HEK293T (cell line): ENCODE results near the gene RCOR2.

ENCODE experiments used
- CTCF ChIA-PET: fragments of 350-600 bp; formaldehyde crosslinking; extraction: SDS; loops from one replicate; lab custom pipeline; 2021; ENCODE audit warnings: antibody characterized with exemption, inconsistent platforms; lab: Yijun Ruan, JAX
- POLR2A ChIA-PET: fragments of 350-600 bp; formaldehyde crosslinking; extraction: SDS; loops from one replicate; lab custom pipeline; 2020; ENCODE audit warnings: antibody characterized with exemption, inconsistent platforms; lab: Yijun Ruan, JAX
- DNase-seq: peaks from one replicate; pipeline ENCODE4 v3.0.0; 2012; ENCODE audit warnings: mixed read lengths; ENCODE audit errors: extremely low spot score
- ARNT ChIP-seq: fragments of 450-650 bp; IDR thresholded peaks from 2 replicates; pipeline ENCODE4 v1.6.1; 2017; ENCODE audit warnings: mild to moderate bottlenecking
- BHLHE40 ChIP-seq: fragments of 450-650 bp; IDR thresholded peaks from 2 replicates; pipeline ENCODE4 v1.6.1; 2016; ENCODE audit warnings: mild to moderate bottlenecking, moderate library complexity, borderline replicate concordance
- CTBP1 ChIP-seq: fragments of 450-650 bp; IDR thresholded peaks from 2 replicates; pipeline ENCODE4 v1.6.1; 2016; ENCODE audit warnings: borderline replicate concordance
- ELF4 ChIP-seq: fragments of 450-650 bp; IDR thresholded peaks from 2 replicates; pipeline ENCODE4 v1.6.1; 2017; ENCODE audit warnings: antibody characterized with exemption
- FOXA1 ChIP-seq: fragments of 450-650 bp; IDR thresholded peaks from 2 replicates; pipeline ENCODE4 v1.6.1; 2016; ENCODE audit warnings: mild to moderate bottlenecking
- FOXK2 ChIP-seq: fragments of 450-650 bp; IDR thresholded peaks from 2 replicates; pipeline ENCODE4 v1.6.1; 2016; ENCODE audit warnings: mild to moderate bottlenecking
- FOXM1 ChIP-seq: fragments of 450-650 bp; IDR thresholded peaks from 2 replicates; pipeline ENCODE4 v1.6.1; 2017; ENCODE audit warnings: mild to moderate bottlenecking, borderline replicate concordance
- HDGF ChIP-seq: fragments of 450-650 bp; IDR thresholded peaks from 2 replicates; pipeline ENCODE4 v1.6.1; 2017; ENCODE audit warnings: antibody characterized with exemption, borderline replicate concordance
- L3MBTL2 ChIP-seq: fragments of 450-650 bp; conservative IDR thresholded peaks from 2 replicates; pipeline ENCODE4 v1.6.1; 2016; ENCODE audit warnings: mild to moderate bottlenecking
- LEF1 ChIP-seq: fragments of 450-650 bp; IDR thresholded peaks from 2 replicates; pipeline ENCODE4 v1.6.1; 2017; ENCODE audit warnings: mild to moderate bottlenecking, borderline replicate concordance
- NFRKB ChIP-seq: fragments of 450-650 bp; IDR thresholded peaks from 2 replicates; pipeline ENCODE4 v1.6.1; 2016; ENCODE audit warnings: mild to moderate bottlenecking, moderate library complexity
- PKNOX1 ChIP-seq: fragments of 450-650 bp; IDR thresholded peaks from 2 replicates; pipeline ENCODE4 v1.6.1; 2016
- SP1 ChIP-seq: fragments of 450-650 bp; IDR thresholded peaks from 2 replicates; pipeline ENCODE4 v1.6.1; 2017
- SUZ12 ChIP-seq: fragments of 450-650 bp; IDR thresholded peaks from 2 replicates; pipeline ENCODE4 v1.6.1; 2016; ENCODE audit warnings: mild to moderate bottlenecking
- TARDBP ChIP-seq: fragments of 450-650 bp; IDR thresholded peaks from 2 replicates; pipeline ENCODE4 v1.6.1; 2016
- ZNF384 ChIP-seq: fragments of 450-650 bp; IDR thresholded peaks from 2 replicates; pipeline ENCODE4 v1.6.1; 2016

The RCOR2 gene

DNA sequence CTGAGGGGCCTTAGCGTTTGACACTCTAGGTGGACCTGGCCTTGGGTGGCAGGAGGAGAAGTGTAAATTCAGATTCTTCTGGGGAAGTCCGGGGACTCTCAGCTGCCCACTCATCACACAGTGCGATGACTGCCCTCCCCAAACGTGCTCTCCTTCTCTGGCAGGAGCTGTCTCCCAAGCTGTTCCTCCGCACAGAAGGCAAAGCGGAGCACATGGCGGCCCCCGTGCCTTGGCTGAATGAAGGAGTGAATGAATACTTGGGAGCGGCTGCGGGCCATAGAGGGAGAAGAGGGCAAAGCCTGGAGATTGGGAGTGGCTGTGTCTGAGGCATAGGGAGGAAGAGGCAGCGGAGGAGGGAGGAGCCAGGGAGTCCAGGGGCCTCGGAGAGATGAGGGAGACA is 14.9 kb upstream of the RCOR2 start:
- ChIA-PET CTCF (no interaction called here), POLR2A (no interaction called here)
- no peak for TF ChIP-seq FOXK2
- no peak for TF ChIP-seq NFRKB
- TF ChIP-seq CTBP1 = no peak
- TF ChIP-seq ZNF384 = no peak
- TF ChIP-seq ARNT = no peak
- no peak for TF ChIP-seq FOXA1
- TF ChIP-seq ELF4 = no peak
- TF ChIP-seq PKNOX1 = no peak
- no peak for TF ChIP-seq HDGF
- no peak for TF ChIP-seq TARDBP
- TF ChIP-seq L3MBTL2 = no peak
- no peak for TF ChIP-seq SP1
- TF ChIP-seq SUZ12 = no peak
- no peak for TF ChIP-seq FOXM1
- TF ChIP-seq LEF1 = no peak
- TF ChIP-seq BHLHE40 = no peak
- DNase-seq = no peak

GRCh38 chr11:63931045-63931444 is 14.1 kb upstream of the RCOR2 start:
- TF ChIP-seq ELF4 (no peak), TARDBP (no peak), FOXA1 (no peak), BHLHE40 (no peak), NFRKB (no peak), FOXK2 (no peak), FOXM1 (no peak), CTBP1 (no peak), HDGF (no peak), SUZ12 (no peak), ARNT (no peak), PKNOX1 (no peak), SP1 (no peak), LEF1 (no peak)
- ChIA-PET POLR2A (no interaction called here), CTCF (interaction anchor here (0.6 kb wide), 1 partner anchor 10 kb away, joined by 3 read pairs; no protein-coding TSS in a partner anchor)
- no peak for DNase-seq

GRCh38 chr11:63929616-63930015 is 12.7 kb upstream of the RCOR2 start:
- TF ChIP-seq NFRKB (no peak), LEF1 (no peak), BHLHE40 (no peak), SP1 (no peak), ZNF384 (no peak), FOXA1 (no peak)
- POLR2A ChIA-PET = no interaction called here
- CTCF ChIA-PET = interaction anchor here (0.9 kb wide), 1 partner anchor 93 kb away, joined by 3 read pairs; no protein-coding TSS in a partner anchor
- DNase-seq = no peak

DNA sequence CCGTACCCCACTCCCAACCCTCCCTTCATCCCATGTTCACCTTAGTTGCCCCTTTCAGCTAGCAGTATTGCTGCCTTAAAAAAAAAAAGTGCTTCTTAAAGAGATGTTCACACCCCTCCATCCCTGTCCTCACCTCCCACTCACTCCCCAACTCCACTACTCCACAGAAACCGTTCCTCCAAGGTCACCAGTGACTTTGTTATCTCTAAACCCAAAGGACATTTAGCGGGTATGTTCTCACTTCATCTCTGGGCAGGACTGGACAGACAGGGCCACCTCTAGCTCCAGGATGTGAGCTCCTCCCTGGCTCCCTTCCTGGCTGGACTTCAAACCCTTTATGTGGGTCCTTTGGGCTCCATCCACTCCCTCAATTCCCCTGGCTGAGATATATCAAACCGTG is 6.4 kb upstream of the RCOR2 start:
- ChIA-PET POLR2A (no interaction called here), CTCF (no interaction called here)
- no peak for DNase-seq
- TF ChIP-seq NFRKB (no peak), SP1 (no peak), TARDBP (no peak), FOXM1 (no peak), ZNF384 (no peak), LEF1 (no peak), CTBP1 (no peak), PKNOX1 (no peak), FOXK2 (no peak), ARNT (no peak), ELF4 (no peak), BHLHE40 (no peak), HDGF (no peak), SUZ12 (no peak), FOXA1 (no peak), L3MBTL2 (no peak)

GRCh38 chr11:63922673-63923192 is 5.8 kb upstream of the RCOR2 start:
- POLR2A ChIA-PET = no interaction called here
- no peak for DNase-seq
- TF ChIP-seq SP1 (no peak), FOXA1 (no peak), NFRKB (no peak)
- CTCF ChIA-PET = no interaction called here

- TF ChIP-seq TARDBP (no peak), FOXM1 (peak; percentile 5; the same call in 1 of the 2 replicates)
- ChIA-PET POLR2A (interaction anchor here (1.2 kb wide), 1 partner anchor 54 kb away, joined by 3 read pairs; no protein-coding TSS in a partner anchor), CTCF (interaction anchor here (0.6 to 1.3 kb wide), 2 partner anchors 10 to 25 kb away, joined by 3 to 4 read pairs; no protein-coding TSS in a partner anchor)
- DNase-seq = no peak
Measured at GRCh38 chr11:63920939-63921417, 4.0 kb upstream of the RCOR2 start.
